Osteocyte (in vitro differentiated cells): ENCODE results near the gene DNPEP. TPM values are rescaled to one million over a fixed set of nuclear protein-coding genes. Genes with fewer than 3 reads are reported as not detected.
"Not testable (repeated sequence)": the region's sequence is repeated elsewhere in the genome, so short reads cannot be mapped to it uniquely, and the experiment has no call there.

Experiments
- DNase-seq: peaks from one replicate; pipeline ENCODE4 v3.0.0; 2021; ENCODE audit warnings: mixed read lengths; ENCODE audit not compliant: unreplicated experiment; ENCODE audit errors: extremely low spot score
- H3K27ac Mint-ChIP-seq: one replicate; pipeline ENCODE4 v1.8.0; 2021; ENCODE audit warnings: mild to moderate bottlenecking, mixed read lengths; ENCODE audit not compliant: unreplicated experiment
- H3K27me3 Mint-ChIP-seq: one replicate; pipeline ENCODE4 v1.8.0; 2021; ENCODE audit warnings: mixed read lengths; ENCODE audit not compliant: unreplicated experiment
- H3K36me3 Mint-ChIP-seq: one replicate; pipeline ENCODE4 v1.8.0; 2021; ENCODE audit warnings: mixed read lengths; ENCODE audit not compliant: unreplicated experiment
- H3K4me1 Mint-ChIP-seq: one replicate; pipeline ENCODE4 v1.8.0; 2021; ENCODE audit warnings: mixed read lengths; ENCODE audit not compliant: unreplicated experiment
- H3K4me3 Mint-ChIP-seq: one replicate; pipeline ENCODE4 v1.8.0; 2021; ENCODE audit warnings: mild to moderate bottlenecking, moderate library complexity, mixed read lengths; ENCODE audit not compliant: unreplicated experiment
- H3K9me3 Mint-ChIP-seq: one replicate; pipeline ENCODE4 v1.8.0; 2021; ENCODE audit warnings: mixed read lengths; ENCODE audit not compliant: unreplicated experiment
- CTCF ChIP-seq: fragments of 200-600 bp; sonication (generic); IDR thresholded peaks from 2 replicates; pipeline ENCODE4 v1.5.0; 2021; ENCODE audit warnings: antibody characterized with exemption, mild to moderate bottlenecking, moderate library complexity
- total RNA-seq: library from RNA; stranded (reverse); gene quantifications from 2 replicates; pipeline ENCODE4 v1.2.1, GENCODE V29; 2021

Gene DNPEP
- total RNA-seq, 1 donor from 2014 or later: 73.2 TPM

- no peak for TF ChIP-seq CTCF
- no peaks in the 10 kb centered on the region for H3K36me3 Mint-ChIP-seq
- peaks cover 4% of the 10 kb centered on the region for H3K9me3 Mint-ChIP-seq
- H3K27ac Mint-ChIP-seq: no peak overlapping the region
- no peak for DNase-seq
- peaks cover 4% of the 10 kb centered on the region for H3K27me3 Mint-ChIP-seq
- H3K4me1 Mint-ChIP-seq: peaks cover 7% of the 10 kb centered on the region
- no peak overlapping the region for H3K4me3 Mint-ChIP-seq
Observed at GRCh38 chr2:219408204-219408603, 20.5 kb upstream of the DNPEP start.

- not testable (repeated sequence) for H3K36me3 Mint-ChIP-seq, DNase-seq, H3K9me3 Mint-ChIP-seq, H3K4me3 Mint-ChIP-seq, H3K27me3 Mint-ChIP-seq, H3K27ac Mint-ChIP-seq, H3K4me1 Mint-ChIP-seq
Observed at GRCh38 chr2:219407343-219407742, 19.6 kb upstream of the DNPEP start.

DNA sequence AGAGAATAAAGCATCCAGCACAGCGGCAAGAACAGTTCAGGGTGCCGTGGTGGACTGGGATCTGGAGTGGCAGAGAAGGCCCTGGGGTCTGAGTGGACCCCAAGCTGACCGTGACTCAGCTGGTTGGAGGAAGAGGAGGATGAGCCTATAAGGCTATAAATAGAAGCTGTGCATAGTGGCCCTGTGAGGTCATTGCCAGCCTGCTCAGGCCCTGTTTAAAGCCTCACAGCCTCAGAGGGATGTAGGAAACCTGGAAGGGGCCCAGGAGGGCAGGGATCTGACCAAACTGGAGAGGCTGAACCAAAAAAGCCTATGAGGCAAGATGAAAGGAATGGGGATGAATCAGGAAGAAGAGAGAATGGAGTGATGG is 19.1 kb upstream of the DNPEP start:
- no peak for DNase-seq
- no peak overlapping the region for H3K4me3 Mint-ChIP-seq
- H3K9me3 Mint-ChIP-seq: no peaks in the 10 kb centered on the region
- H3K4me1 Mint-ChIP-seq: peaks cover 7% of the 10 kb centered on the region
- H3K27me3 Mint-ChIP-seq: no peaks in the 10 kb centered on the region
- TF ChIP-seq CTCF: no peak
- peak overlapping the region; percentile 25 for H3K27ac Mint-ChIP-seq
- no peaks in the 10 kb centered on the region for H3K36me3 Mint-ChIP-seq

DNA sequence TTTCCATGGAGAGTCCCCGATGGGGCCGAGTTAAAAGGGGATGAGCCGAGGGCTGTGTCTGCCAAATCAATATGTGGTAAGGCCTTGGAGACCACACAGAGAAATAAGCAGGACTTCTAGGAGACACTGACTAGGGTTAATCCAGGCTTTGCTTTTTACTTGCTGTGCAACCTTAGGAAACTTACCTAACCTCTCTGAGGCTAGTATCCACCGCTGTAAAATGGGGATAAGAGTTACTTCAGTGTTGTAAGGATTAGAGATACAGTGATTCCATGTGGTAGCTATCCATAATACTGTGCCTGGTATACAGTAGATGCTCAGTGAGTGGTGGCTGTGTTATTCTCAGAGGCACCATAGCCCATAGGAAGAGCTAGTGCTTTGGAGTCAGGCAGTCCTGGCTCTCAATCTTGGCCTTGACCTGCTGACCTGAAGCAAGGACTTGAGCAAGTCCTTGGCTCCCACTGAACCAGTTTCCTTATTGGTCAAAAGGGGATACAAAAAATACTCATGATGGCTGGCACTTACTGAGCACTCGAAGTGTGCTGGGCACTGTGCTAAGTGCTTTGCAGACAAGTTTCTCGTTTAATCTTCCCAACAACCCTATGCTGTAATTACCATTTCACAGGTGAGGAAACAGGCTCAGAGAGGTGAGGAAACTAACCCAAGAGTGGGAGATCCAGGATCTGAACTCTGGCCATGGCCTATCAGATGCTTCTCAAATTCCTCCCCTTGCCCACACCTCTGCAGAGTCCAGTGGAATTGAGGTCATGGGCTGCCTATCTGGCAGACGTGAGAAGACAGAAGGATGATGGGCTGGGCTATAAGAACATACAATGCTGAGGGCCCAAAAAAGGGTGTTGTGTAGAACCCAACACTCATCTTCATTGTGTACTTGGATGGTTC is 18.5 kb upstream of the DNPEP start:
- no peak for DNase-seq
- Mint-ChIP-seq H3K4me3 (no peak overlapping the region), H3K27me3 (no peaks in the 10 kb centered on the region), H3K4me1 (peaks cover 7% of the 10 kb centered on the region), H3K9me3 (no peaks in the 10 kb centered on the region), H3K27ac (no peak overlapping the region), H3K36me3 (no peaks in the 10 kb centered on the region)
- TF ChIP-seq CTCF: no peak

GRCh38 chr2:219405451-219405850 is 17.7 kb upstream of the DNPEP start:
- Mint-ChIP-seq H3K4me1 (peaks cover 7% of the 10 kb centered on the region), H3K4me3 (no peak overlapping the region), H3K27me3 (no peaks in the 10 kb centered on the region), H3K36me3 (no peaks in the 10 kb centered on the region), H3K27ac (no peak overlapping the region), H3K9me3 (no peaks in the 10 kb centered on the region)
- DNase-seq: no peak
- TF ChIP-seq CTCF: no peak
